CD4-positive, alpha-beta T cell (primary cell): ENCODE results near the gene ABHD17A. TPM values are rescaled to one million over a fixed set of nuclear protein-coding genes. Genes with fewer than 3 reads are reported as not detected.

Experiments used
- ATAC-seq: fragments of 200-7000 bp; cut with Tn5 transposase; one replicate; pipeline ENCODE4 v1.10.0; 2022; ENCODE audit warnings: mild to moderate bottlenecking; ENCODE audit not compliant: poor library complexity
- CTCF ChIA-PET: fragments of 350-600 bp; sonication (Branson Sonifier 250); formaldehyde crosslinking; loops from one replicate; lab custom pipeline; 2021; ENCODE audit warnings: antibody characterized with exemption, inconsistent platforms; lab: Charles Lee
- POLR2A ChIA-PET: fragments of 350-600 bp; sonication (Branson Sonifier 250); formaldehyde crosslinking; loops from one replicate; lab custom pipeline; 2021; ENCODE audit warnings: antibody characterized with exemption, inconsistent platforms; lab: Charles Lee
- DNase-seq, 14 experiments: peaks; one replicate each; pipeline ENCODE4 v3.0.0-alpha.2; 2013 to 2020; ENCODE audit warnings: mixed read lengths in 2 of 14
- H3K27ac ChIP-seq, 2 donors: one replicate each; pipeline versions ENCODE4 v1.5.1 to v1.7.0; 2013; ENCODE audit warnings: low read length in 2 of 2, low read depth in 1 of 2, mild to moderate bottlenecking in 1 of 2
- H3K27me3 ChIP-seq, 2 experiments: 1 replicate in 1 of 2; 2 replicates in 1 of 2; pipeline versions ENCODE4 v1.6.1 to v1.7.0; 2013; ENCODE audit warnings: low read length in 2 of 2, control low read depth in 1 of 2, mild to moderate bottlenecking in 1 of 2, moderate library complexity in 1 of 2; ENCODE audit not compliant: insufficient read depth in 2 of 2, control insufficient read depth in 1 of 2
- H3K36me3 ChIP-seq: one replicate; pipeline ENCODE4 v1.6.1; 2013; ENCODE audit warnings: low read length, control low read depth; ENCODE audit not compliant: insufficient read depth
- H3K4me1 ChIP-seq: one replicate; pipeline ENCODE4 v1.6.1; 2013; ENCODE audit warnings: low read length, control low read depth; ENCODE audit not compliant: insufficient read depth
- H3K4me3 ChIP-seq: one replicate; pipeline ENCODE4 v1.5.1; 2013; ENCODE audit warnings: mild to moderate bottlenecking, low read length, moderate library complexity
- H3K9me3 ChIP-seq, 2 experiments: 1 replicate in 1 of 2; 2 replicates in 1 of 2; pipeline versions ENCODE4 v1.6.1 to v1.7.0; 2013; ENCODE audit warnings: low read length in 2 of 2, mild to moderate bottlenecking in 2 of 2, control low read depth in 1 of 2, moderate library complexity in 1 of 2; ENCODE audit not compliant: control insufficient read depth in 1 of 2, insufficient read depth in 1 of 2
- H3K27ac Mint-ChIP-seq: one replicate; pipeline ENCODE4 v1.8.0; 2020; ENCODE audit warnings: mixed read lengths
- H3K27me3 Mint-ChIP-seq: one replicate; pipeline ENCODE4 v1.8.0; 2021; ENCODE audit warnings: mixed read lengths
- H3K36me3 Mint-ChIP-seq: one replicate; pipeline ENCODE4 v1.8.0; 2021; ENCODE audit warnings: low read depth, mixed read lengths
- H3K4me1 Mint-ChIP-seq: one replicate; pipeline ENCODE4 v1.8.0; 2021; ENCODE audit warnings: low read depth, mixed read lengths
- H3K4me3 Mint-ChIP-seq: one replicate; pipeline ENCODE4 v1.8.0; 2020; ENCODE audit warnings: mild to moderate bottlenecking, mixed read lengths
- H3K9me3 Mint-ChIP-seq: one replicate; pipeline ENCODE4 v1.8.0; 2020; ENCODE audit warnings: mixed read lengths
- intact Hi-C, 2 experiments: fragments of 100-400 bp; cut with DNase I in 1 of 2; cut with micrococcal nuclease in 1 of 2; formaldehyde crosslinking; loops; one replicate each; pipeline versions ENCODE4 v1.15.1 to v1.9.0; 2023 to 2025; cut with DNase I, micrococcal nuclease
- total RNA-seq, 174 experiments: library from RNA in 2 of 174; stranded (reverse) in 2 of 174; gene quantifications; one replicate each; pipeline ENCODE4 v1.2.3 and lab custom pipeline; 2021 to 2026
- TF ChIP-seq, protein P1 (sequence below): fragments of 200-600 bp; IDR thresholded peaks from one replicate; pipeline ENCODE4 v1.8.0; 2022; ENCODE audit warnings: antibody characterized with exemption, mild to moderate bottlenecking

Gene ABHD17A
- total RNA-seq, 2 experiments from 2014 or later, result 156 to 172 TPM

DNA sequence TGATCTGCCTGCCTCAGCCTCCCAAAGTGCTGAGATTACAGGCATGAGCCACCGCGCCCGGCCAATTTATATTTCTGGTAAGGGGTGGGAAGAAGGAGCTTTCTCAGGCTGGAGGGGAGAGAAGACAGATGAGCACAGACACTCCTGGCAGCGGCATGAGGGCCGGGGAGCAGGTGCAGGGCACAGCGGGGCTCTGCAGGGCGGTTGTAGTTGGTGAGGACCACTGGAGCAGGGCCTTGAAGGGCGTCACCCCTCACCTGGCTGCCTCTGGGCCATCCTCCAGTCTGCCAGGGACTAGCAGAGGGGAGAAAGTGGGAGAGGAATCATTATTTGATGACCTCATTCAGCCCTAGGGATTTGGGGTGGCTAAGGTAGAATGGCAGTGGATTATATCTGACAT lies 47.1 kb upstream of the ABHD17A start:
- no peak for DNase-seq
- no peaks in the 10 kb centered on the region for H3K9me3 Mint-ChIP-seq
- no peaks in the 10 kb centered on the region for H3K27me3 ChIP-seq
- H3K36me3 ChIP-seq, result no peaks in the 10 kb centered on the region
- no peaks in the 10 kb centered on the region for H3K36me3 Mint-ChIP-seq
- peaks cover 30% of the 10 kb centered on the region for H3K4me1 ChIP-seq
- CTCF ChIA-PET, result interaction anchor here (1.1 kb wide), 1 partner anchor 9 kb away, joined by 5 read pairs; no protein-coding TSS in a partner anchor
- peaks cover 0 to 17% of the 10 kb centered on the region in 2 experiments for H3K9me3 ChIP-seq
- TF ChIP-seq, protein P1, sequence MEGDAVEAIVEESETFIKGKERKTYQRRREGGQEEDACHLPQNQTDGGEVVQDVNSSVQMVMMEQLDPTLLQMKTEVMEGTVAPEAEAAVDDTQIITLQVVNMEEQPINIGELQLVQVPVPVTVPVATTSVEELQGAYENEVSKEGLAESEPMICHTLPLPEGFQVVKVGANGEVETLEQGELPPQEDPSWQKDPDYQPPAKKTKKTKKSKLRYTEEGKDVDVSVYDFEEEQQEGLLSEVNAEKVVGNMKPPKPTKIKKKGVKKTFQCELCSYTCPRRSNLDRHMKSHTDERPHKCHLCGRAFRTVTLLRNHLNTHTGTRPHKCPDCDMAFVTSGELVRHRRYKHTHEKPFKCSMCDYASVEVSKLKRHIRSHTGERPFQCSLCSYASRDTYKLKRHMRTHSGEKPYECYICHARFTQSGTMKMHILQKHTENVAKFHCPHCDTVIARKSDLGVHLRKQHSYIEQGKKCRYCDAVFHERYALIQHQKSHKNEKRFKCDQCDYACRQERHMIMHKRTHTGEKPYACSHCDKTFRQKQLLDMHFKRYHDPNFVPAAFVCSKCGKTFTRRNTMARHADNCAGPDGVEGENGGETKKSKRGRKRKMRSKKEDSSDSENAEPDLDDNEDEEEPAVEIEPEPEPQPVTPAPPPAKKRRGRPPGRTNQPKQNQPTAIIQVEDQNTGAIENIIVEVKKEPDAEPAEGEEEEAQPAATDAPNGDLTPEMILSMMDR, result no peak
- intact Hi-C loops, result no loop called here
- no peaks in the 10 kb centered on the region for H3K27me3 Mint-ChIP-seq
- H3K4me1 Mint-ChIP-seq, result peaks cover 39% of the 10 kb centered on the region
- no peak for ATAC-seq
- POLR2A ChIA-PET, result no interaction called here
- H3K4me3 ChIP-seq, result no peak overlapping the region
- H3K27ac ChIP-seq, result no peak overlapping the region
- H3K4me3 Mint-ChIP-seq, result no peak overlapping the region
- H3K27ac Mint-ChIP-seq, result no peak overlapping the region

DNA sequence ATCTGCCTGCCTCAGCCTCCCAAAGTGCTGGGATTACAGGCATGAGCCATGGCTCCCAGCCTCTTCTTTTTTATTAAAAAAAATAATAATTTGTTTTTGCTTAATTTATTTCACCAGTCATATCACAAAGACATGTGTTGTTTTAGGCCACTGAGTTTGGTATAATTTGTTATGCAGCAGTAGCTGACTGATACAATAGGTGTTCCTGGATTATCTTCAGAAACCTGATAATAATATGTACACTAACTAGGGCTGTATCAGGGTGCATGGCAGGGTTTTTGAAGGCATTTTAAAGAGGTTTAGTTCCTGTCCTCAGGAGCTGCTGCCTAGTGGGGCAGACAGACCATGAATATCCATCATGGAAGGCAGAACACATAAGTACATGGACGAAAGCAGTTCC lies 46.1 kb upstream of the ABHD17A start:
- Histone ChIP-seq H3K4me1 (peaks cover 35% of the 10 kb centered on the region), H3K4me3 (no peak overlapping the region), H3K36me3 (no peaks in the 10 kb centered on the region), H3K27me3 (no peaks in the 10 kb centered on the region), H3K9me3 (peaks cover 0 to 17% of the 10 kb centered on the region in 2 experiments), H3K27ac (no peak overlapping the region)
- peaks cover 35% of the 10 kb centered on the region for H3K4me1 Mint-ChIP-seq
- POLR2A ChIA-PET, result interaction anchor here (0.6 to 1.9 kb wide), 3 partner anchors 11 to 152 kb away, joined by 3 to 9 read pairs (median 3); no protein-coding TSS in a partner anchor
- ATAC-seq (no peak), DNase-seq (no peak)
- H3K36me3 Mint-ChIP-seq, result no peaks in the 10 kb centered on the region
- peak overlapping the region; percentile 25 for H3K4me3 Mint-ChIP-seq
- TF ChIP-seq, protein P1, result no peak
- H3K27me3 Mint-ChIP-seq, result no peaks in the 10 kb centered on the region
- CTCF ChIA-PET, result interaction anchor here (0.9 kb wide), 1 partner anchor 67 kb away, joined by 3 read pairs; no protein-coding TSS in a partner anchor
- intact Hi-C loops, result no loop called here
- no peaks in the 10 kb centered on the region for H3K9me3 Mint-ChIP-seq
- H3K27ac Mint-ChIP-seq, result no peak overlapping the region

DNA sequence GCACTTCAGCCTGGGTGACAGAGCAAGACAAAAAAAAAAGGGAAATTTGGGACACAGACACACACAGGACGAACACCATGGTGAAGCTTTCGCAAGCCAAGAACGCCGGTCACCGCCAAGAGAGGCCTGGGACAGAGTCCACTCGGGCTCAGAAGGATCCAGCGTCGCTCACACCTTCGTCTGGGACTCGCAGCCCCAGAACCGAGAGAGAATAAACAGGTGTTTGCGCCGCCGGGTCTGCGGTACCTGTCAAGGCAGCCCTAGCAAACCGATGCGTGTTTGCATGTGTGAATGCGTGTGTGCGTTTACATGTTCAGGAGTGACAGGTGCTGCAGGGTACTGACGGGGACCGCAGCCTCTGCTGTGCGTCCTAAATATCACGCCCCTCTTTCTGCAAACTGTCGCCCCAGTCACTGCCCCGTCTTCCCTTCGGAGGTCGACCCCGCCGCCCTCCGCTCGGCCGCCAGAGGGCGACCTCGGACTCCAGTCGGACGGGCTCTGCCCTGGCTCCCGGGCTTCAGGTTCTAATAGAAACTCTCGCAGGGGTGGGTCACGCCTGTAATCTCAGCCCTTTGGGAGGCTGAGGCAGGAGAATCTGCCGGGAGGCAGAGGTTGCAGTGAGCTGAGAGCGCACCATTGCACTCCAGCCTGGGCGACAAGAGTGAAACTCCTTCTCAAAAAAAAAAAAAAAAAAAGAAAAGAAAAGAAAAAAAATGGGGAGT lies 43.9 kb upstream of the ABHD17A start:
- intact Hi-C loops, result loop anchor here (1.0 to 5.0 kb wide), 4 partner anchors 14 to 140 kb away; partner anchors contain the start of genes ADAT3 (in 1 of the 2) and SCAMP4 (in 1 of the 2)

More for the DNA sequence above, 43.9 kb upstream of the ABHD17A start:
- peak overlapping the region; percentile 47 for H3K4me3 ChIP-seq
- no peak overlapping the region for H3K27ac ChIP-seq
- H3K36me3 ChIP-seq, result peaks cover 4% of the 10 kb centered on the region
- Mint-ChIP-seq H3K27me3 (no peaks in the 10 kb centered on the region), H3K4me1 (peaks cover 27% of the 10 kb centered on the region), H3K9me3 (no peaks in the 10 kb centered on the region), H3K27ac (peak overlapping the region; percentile 56), H3K36me3 (no peaks in the 10 kb centered on the region), H3K4me3 (peak overlapping the region; percentile 82)
- peaks cover 0 to 9% of the 10 kb centered on the region in 2 experiments for H3K9me3 ChIP-seq
- ATAC-seq (peak; percentile 85), DNase-seq (peak; percentile 64 to 89 (median 80))
- POLR2A ChIA-PET, result interaction anchor here (0.6 to 1.9 kb wide), 4 partner anchors 13 to 65 kb away, joined by 4 to 9 read pairs (median 4); no protein-coding TSS in a partner anchor
- H3K4me1 ChIP-seq, result peaks cover 42% of the 10 kb centered on the region
- CTCF ChIA-PET, result interaction anchor here (0.8 to 2.1 kb wide), 5 partner anchors 13 to 164 kb away, joined by 3 to 11 read pairs (median 4); no protein-coding TSS in a partner anchor
- TF ChIP-seq, protein P1, result peak; percentile 90
- H3K27me3 ChIP-seq, result no peaks in the 10 kb centered on the region
